ENCODE data around the gene LRRC7.
"Not testable (repeated sequence)": the region's sequence is repeated elsewhere in the genome, so short reads cannot be mapped to it uniquely, and the experiment has no call there.

DNA sequence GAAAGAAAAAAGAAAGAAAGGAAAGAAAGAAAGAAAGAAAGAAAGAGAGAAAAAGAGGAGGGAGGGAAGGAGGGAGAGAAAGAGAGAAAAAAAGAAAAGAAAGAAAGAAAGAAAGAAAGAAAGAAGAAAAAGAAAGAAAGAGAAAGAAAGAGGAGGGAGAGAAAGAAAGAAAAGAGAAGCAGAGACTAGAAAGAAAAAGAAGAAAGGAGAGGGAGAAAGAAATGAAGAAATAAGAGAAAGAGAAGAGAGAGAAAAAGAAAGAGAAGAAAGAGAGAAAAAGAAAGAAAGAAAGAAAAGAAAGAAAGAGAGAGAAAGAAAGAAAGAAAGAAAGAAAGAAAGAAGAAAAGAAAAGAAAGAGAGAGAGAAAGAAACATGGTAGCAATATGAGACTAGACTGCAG, 150.1 kb downstream of the LRRC7 start:
- TF ChIP-seq, protein P1, sequence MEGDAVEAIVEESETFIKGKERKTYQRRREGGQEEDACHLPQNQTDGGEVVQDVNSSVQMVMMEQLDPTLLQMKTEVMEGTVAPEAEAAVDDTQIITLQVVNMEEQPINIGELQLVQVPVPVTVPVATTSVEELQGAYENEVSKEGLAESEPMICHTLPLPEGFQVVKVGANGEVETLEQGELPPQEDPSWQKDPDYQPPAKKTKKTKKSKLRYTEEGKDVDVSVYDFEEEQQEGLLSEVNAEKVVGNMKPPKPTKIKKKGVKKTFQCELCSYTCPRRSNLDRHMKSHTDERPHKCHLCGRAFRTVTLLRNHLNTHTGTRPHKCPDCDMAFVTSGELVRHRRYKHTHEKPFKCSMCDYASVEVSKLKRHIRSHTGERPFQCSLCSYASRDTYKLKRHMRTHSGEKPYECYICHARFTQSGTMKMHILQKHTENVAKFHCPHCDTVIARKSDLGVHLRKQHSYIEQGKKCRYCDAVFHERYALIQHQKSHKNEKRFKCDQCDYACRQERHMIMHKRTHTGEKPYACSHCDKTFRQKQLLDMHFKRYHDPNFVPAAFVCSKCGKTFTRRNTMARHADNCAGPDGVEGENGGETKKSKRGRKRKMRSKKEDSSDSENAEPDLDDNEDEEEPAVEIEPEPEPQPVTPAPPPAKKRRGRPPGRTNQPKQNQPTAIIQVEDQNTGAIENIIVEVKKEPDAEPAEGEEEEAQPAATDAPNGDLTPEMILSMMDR (IDR thresholded peaks at IDR 0.05): not testable (repeated sequence)
- not testable (repeated sequence) for TF ChIP-seq POLR2A (IDR thresholded peaks at IDR 0.05)

All from prostate gland (tissue), 2 donors.